Progenitor cell of endocrine pancreas (in vitro differentiated cells): ENCODE data around the gene CBR4. TPM values are rescaled to one million over a fixed set of nuclear protein-coding genes. Genes with fewer than 3 reads are reported as not detected.
"Not testable (repeated sequence)": the region's sequence is repeated elsewhere in the genome, so short reads cannot be mapped to it uniquely, and the experiment has no call there.

Experiments
- DNase-seq: peaks from one replicate; pipeline ENCODE4 v3.0.0; 2021; ENCODE audit warnings: low spot score; ENCODE audit not compliant: unreplicated experiment
- H3K27ac Mint-ChIP-seq: 2 replicates; pipeline ENCODE4 v1.8.0; 2021; ENCODE audit warnings: mild to moderate bottlenecking, moderate library complexity, mixed read lengths
- H3K27me3 Mint-ChIP-seq: 2 replicates; pipeline ENCODE4 v1.8.0; 2021; ENCODE audit warnings: mixed read lengths
- H3K36me3 Mint-ChIP-seq: 2 replicates; pipeline ENCODE4 v1.8.0; 2022; ENCODE audit warnings: mixed read lengths; ENCODE audit not compliant: insufficient read depth
- H3K4me1 Mint-ChIP-seq: 2 replicates; pipeline ENCODE4 v1.8.0; 2021; ENCODE audit warnings: low read depth, mixed read lengths
- H3K4me3 Mint-ChIP-seq: 2 replicates; pipeline ENCODE4 v1.8.0; 2021; ENCODE audit warnings: low read depth, mild to moderate bottlenecking, moderate library complexity, mixed read lengths
- H3K9me3 Mint-ChIP-seq: 2 replicates; pipeline ENCODE4 v1.8.0; 2021; ENCODE audit warnings: low read depth, mixed read lengths
- CTCF ChIP-seq: fragments of 200-600 bp; sonication (generic); IDR thresholded peaks from one replicate; pipeline ENCODE4 v1.5.0; 2021; ENCODE audit warnings: antibody characterized with exemption, mild to moderate bottlenecking; ENCODE audit not compliant: unreplicated experiment
- total RNA-seq: library from RNA; stranded (reverse); gene quantifications from 2 replicates; pipeline ENCODE4 v1.2.1, GENCODE V29; 2021

CBR4 gene
- total RNA-seq, 1 donor from 2014 or later: 43.3 TPM

- Mint-ChIP-seq H3K27ac (no peak overlapping the region), H3K27me3 (no peaks in the 10 kb centered on the region), H3K4me1 (no peaks in the 10 kb centered on the region), H3K36me3 (peaks cover 23% of the 10 kb centered on the region), H3K4me3 (no peak overlapping the region), H3K9me3 (peaks cover 11% of the 10 kb centered on the region)
- no peak for TF ChIP-seq CTCF
- DNase-seq: no peak
These were observed 49.3 kb downstream of the CBR4 start for GRCh38 chr4:168960716-168961115.

GRCh38 chr4:168955674-168956073 lies 54.4 kb downstream of the CBR4 start:
- Mint-ChIP-seq H3K27ac (no peak overlapping the region), H3K36me3 (peaks cover 30% of the 10 kb centered on the region), H3K9me3 (peaks cover 27% of the 10 kb centered on the region), H3K4me3 (no peak overlapping the region), H3K4me1 (peaks cover 3% of the 10 kb centered on the region), H3K27me3 (no peaks in the 10 kb centered on the region)
- DNase-seq: no peak
- no peak for TF ChIP-seq CTCF

GRCh38 chr4:168952821-168953246 lies 57.2 kb downstream of the CBR4 start:
- H3K36me3 Mint-ChIP-seq: peaks cover 33% of the 10 kb centered on the region
- not testable (repeated sequence) for DNase-seq, H3K27me3 Mint-ChIP-seq, H3K4me3 Mint-ChIP-seq, H3K27ac Mint-ChIP-seq, H3K4me1 Mint-ChIP-seq
- peaks cover 44% of the 10 kb centered on the region for H3K9me3 Mint-ChIP-seq

GRCh38 chr4:168945291-168945690 lies 64.8 kb downstream of the CBR4 start:
- no peak for TF ChIP-seq CTCF
- Mint-ChIP-seq H3K27me3 (no peaks in the 10 kb centered on the region), H3K36me3 (peaks cover 23% of the 10 kb centered on the region), H3K27ac (no peak overlapping the region), H3K4me3 (no peak overlapping the region), H3K4me1 (no peaks in the 10 kb centered on the region), H3K9me3 (peaks cover 50% of the 10 kb centered on the region)
- DNase-seq: no peak

GRCh38 chr4:168942985-168943384 lies 67.1 kb downstream of the CBR4 start:
- Mint-ChIP-seq H3K36me3 (peaks cover 31% of the 10 kb centered on the region), H3K27me3 (no peaks in the 10 kb centered on the region), H3K9me3 (peaks cover 53% of the 10 kb centered on the region), H3K4me3 (no peak overlapping the region), H3K27ac (no peak overlapping the region), H3K4me1 (no peaks in the 10 kb centered on the region)
- no peak for DNase-seq
- peak; percentile 40 for TF ChIP-seq CTCF
